K562 (cell line): ENCODE measurements around the gene GART. TPM values are rescaled to one million over a fixed set of nuclear protein-coding genes. Genes with fewer than 3 reads are reported as not detected.

Source experiments
- CHD1 ChIP-seq: fragments of 200-600 bp; sonication (generic); IDR thresholded peaks from one replicate; pipeline ENCODE4 v1.6.1; 2012; ENCODE audit warnings: mild to moderate bottlenecking, moderate library complexity, low read length, inconsistent platforms
- CTBP1 ChIP-seq: fragments of 450-650 bp; IDR thresholded peaks from 2 replicates; pipeline ENCODE4 v1.6.1; 2016; ENCODE audit warnings: borderline replicate concordance
- DIDO1 ChIP-seq: fragments of 450-650 bp; IDR thresholded peaks from 2 replicates; pipeline ENCODE4 v1.6.1; 2016; ENCODE audit warnings: low read depth, missing biosample characterization, missing genetic modification characterization
- DMBX1 ChIP-seq: fragments of 250-450 bp; sonication (Bioruptor Pico); IDR thresholded peaks from 2 replicates; pipeline ENCODE4 v1.8.0; 2022; ENCODE audit warnings: inconsistent platforms, mild to moderate bottlenecking, moderate library complexity, borderline replicate concordance
- ESRRA ChIP-seq: fragments of 450-650 bp; IDR thresholded peaks from 2 replicates; pipeline ENCODE4 v1.6.1; 2014; ENCODE audit warnings: low read depth, mild to moderate bottlenecking, moderate library complexity, borderline replicate concordance
- GATAD2A ChIP-seq: fragments of 450-650 bp; IDR thresholded peaks from 2 replicates; pipeline ENCODE4 v1.6.1; 2017
- HCFC1 ChIP-seq: IDR thresholded peaks from 2 replicates; pipeline ENCODE4 v1.6.1; 2012; ENCODE audit warnings: low read depth, low read length, improper control_type of control experiment
- HDAC6 ChIP-seq: IDR thresholded peaks from 2 replicates; pipeline ENCODE4 v1.6.1; 2012; ENCODE audit warnings: low read depth, mild to moderate bottlenecking, control low read depth, inconsistent platforms, low read length, moderate library complexity
- KDM2B ChIP-seq: fragments of 250-450 bp; sonication (Bioruptor Pico); IDR thresholded peaks from 2 replicates; pipeline ENCODE4 v1.8.0; 2021; ENCODE audit warnings: mild to moderate bottlenecking, moderate library complexity
- MCM5 ChIP-seq: fragments of 450-650 bp; IDR thresholded peaks from 2 replicates; pipeline ENCODE4 v1.6.1; 2016; ENCODE audit warnings: low read depth
- PHF20 ChIP-seq: fragments of 450-650 bp; IDR thresholded peaks from 2 replicates; pipeline ENCODE4 v1.6.1; 2018; ENCODE audit not compliant: partially characterized antibody
- STAG1 ChIP-seq: sonication (generic); formaldehyde crosslinking; IDR thresholded peaks from 2 replicates; pipeline ENCODE4 v1.5.0; 2020; ENCODE audit warnings: missing genetic modification reagents, borderline replicate concordance
- ZNF23 ChIP-seq: fragments of 250-450 bp; sonication (Bioruptor Pico); IDR thresholded peaks from 2 replicates; pipeline ENCODE4 v1.4.0; 2020; ENCODE audit warnings: mild to moderate bottlenecking
- ZNF699 ChIP-seq: fragments of 250-450 bp; sonication (Bioruptor Pico); IDR thresholded peaks from 2 replicates; pipeline ENCODE4 v1.8.0; 2021; ENCODE audit warnings: mild to moderate bottlenecking, moderate library complexity; ENCODE audit not compliant: insufficient replicate concordance
- polyA plus RNA-seq, 8 experiments: library from polyadenylated mRNA; depleted of rRNA in 4 of 8; stranded (reverse) in 5 of 8; unstranded in 3 of 8; fragments of >200 nt; fragmentation: Nextera tagmentation in 2 of 8; fragmentation: Illumina TruSeq in 1 of 8; extraction: Ambion mirVana in 2 of 8; extraction: Trizol in 1 of 8; gene quantifications; 2 replicates each; pipeline versions ENCODE4 v1.2.1 to v1.2.3, GENCODE V29; 2011 to 2014; ENCODE audit warnings: inconsistent platforms in 1 of 8, missing spikeins in 1 of 8
- total RNA-seq, 7 experiments: library from RNA; depleted of rRNA in 6 of 7; stranded (reverse); fragments of >200 nt in 6 of 7; fragmentation: Illumina TruSeq in 2 of 7; extraction: Trizol in 2 of 7; gene quantifications; 2 replicates each; pipeline versions ENCODE4 v1.2.1 to v1.2.3, GENCODE V29; 2011 to 2021; ENCODE audit warnings: low replicate concordance in 1 of 7
- TF ChIP-seq, protein P1 (sequence below): sonication (generic); formaldehyde crosslinking; IDR thresholded peaks from 2 replicates; pipeline ENCODE4 v1.9.0; 2022; ENCODE audit warnings: mild to moderate bottlenecking, missing genetic modification reagents
- TF ChIP-seq, protein P2 (sequence below): fragments of 250-450 bp; sonication (Bioruptor Pico); IDR thresholded peaks from 2 replicates; pipeline ENCODE4 v1.8.0; 2022; ENCODE audit warnings: inconsistent platforms
- TF ChIP-seq, protein P3 (sequence below): fragments of 450-650 bp; formaldehyde crosslinking; conservative IDR thresholded peaks from 2 replicates; pipeline ENCODE4 v1.4.0; 2022; ENCODE audit warnings: mild to moderate bottlenecking, missing genetic modification characterization

The GART gene
- total and polyA plus RNA-seq, 9 of the 15 experiments (the other 6 are each of a cell fraction or from before 2014, with no cell fraction given), result 141 to 429 (median 349) TPM

DNA sequence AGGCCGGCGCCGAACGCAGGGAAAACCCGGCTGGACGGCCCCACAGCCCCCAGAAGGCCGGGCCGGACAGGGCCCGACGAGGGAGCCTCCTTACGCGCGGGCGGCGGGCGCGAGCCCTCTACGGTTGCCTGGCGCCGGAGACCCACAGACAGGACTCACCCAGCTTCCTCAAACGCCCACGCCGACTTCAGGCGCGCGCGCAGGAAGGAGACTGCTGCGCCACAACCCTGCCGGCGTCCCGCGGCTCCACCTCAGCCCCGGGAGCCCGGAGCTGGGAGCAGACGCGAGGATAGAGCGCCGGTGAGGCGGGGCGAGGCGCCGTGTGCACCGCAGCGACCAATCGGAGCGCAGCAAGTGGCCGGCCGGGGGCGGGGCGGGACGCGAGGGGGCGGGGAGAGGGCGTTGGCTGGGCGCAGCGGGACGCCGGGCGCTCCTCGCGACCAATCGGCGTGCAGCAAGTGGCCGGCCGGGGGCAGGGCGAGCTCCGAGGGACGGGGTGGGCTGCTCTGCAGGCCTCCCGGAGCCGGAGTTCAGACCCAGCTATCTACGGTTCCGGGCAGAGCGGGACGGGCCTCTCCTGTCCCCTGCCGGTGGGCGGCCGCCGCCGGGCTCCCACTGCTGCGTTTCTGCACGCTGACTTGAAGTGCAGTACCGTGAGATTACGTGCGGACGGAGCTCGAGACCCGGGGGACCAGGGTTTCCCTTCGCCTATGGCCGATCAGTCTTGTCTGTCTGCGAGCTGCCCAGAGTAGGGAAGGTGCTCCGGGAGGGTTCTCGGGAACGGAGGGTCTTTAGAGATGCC is 62.0 kb downstream of the GART start, which contains the start of gene TMEM50B (continued):
- TF ChIP-seq, protein P1, sequence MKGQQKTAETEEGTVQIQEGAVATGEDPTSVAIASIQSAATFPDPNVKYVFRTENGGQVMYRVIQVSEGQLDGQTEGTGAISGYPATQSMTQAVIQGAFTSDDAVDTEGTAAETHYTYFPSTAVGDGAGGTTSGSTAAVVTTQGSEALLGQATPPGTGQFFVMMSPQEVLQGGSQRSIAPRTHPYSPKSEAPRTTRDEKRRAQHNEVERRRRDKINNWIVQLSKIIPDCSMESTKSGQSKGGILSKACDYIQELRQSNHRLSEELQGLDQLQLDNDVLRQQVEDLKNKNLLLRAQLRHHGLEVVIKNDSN (CRISPR knock-in tag), result no peak; the same call in 1 of the 2 replicates
- peak; percentile 43; the same call in 1 of the 2 replicates for TF ChIP-seq ESRRA
- TF ChIP-seq KDM2B (CRISPR knock-in tag), result no peak
- TF ChIP-seq ZNF699 (CRISPR knock-in tag), result no peak
- peak; percentile 51; the same call in 1 of the 2 replicates for TF ChIP-seq GATAD2A
- TF ChIP-seq, protein P2, sequence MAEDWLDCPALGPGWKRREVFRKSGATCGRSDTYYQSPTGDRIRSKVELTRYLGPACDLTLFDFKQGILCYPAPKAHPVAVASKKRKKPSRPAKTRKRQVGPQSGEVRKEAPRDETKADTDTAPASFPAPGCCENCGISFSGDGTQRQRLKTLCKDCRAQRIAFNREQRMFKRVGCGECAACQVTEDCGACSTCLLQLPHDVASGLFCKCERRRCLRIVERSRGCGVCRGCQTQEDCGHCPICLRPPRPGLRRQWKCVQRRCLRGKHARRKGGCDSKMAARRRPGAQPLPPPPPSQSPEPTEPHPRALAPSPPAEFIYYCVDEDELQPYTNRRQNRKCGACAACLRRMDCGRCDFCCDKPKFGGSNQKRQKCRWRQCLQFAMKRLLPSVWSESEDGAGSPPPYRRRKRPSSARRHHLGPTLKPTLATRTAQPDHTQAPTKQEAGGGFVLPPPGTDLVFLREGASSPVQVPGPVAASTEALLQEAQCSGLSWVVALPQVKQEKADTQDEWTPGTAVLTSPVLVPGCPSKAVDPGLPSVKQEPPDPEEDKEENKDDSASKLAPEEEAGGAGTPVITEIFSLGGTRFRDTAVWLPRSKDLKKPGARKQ (CRISPR knock-in tag), result no peak
- TF ChIP-seq DMBX1 (CRISPR knock-in tag), result no peak
- peak; percentile 67 for TF ChIP-seq HCFC1
- TF ChIP-seq DIDO1, result no peak
- TF ChIP-seq HDAC6, result no peak
- no peak for TF ChIP-seq MCM5
- peak; percentile 44 for TF ChIP-seq CHD1
- peak; percentile 84 for TF ChIP-seq CTBP1
- TF ChIP-seq STAG1 (CRISPR knock-in tag), result no peak
- peak; percentile 63 for TF ChIP-seq PHF20
- no peak for TF ChIP-seq ZNF23 (CRISPR knock-in tag)
- TF ChIP-seq, protein P3, sequence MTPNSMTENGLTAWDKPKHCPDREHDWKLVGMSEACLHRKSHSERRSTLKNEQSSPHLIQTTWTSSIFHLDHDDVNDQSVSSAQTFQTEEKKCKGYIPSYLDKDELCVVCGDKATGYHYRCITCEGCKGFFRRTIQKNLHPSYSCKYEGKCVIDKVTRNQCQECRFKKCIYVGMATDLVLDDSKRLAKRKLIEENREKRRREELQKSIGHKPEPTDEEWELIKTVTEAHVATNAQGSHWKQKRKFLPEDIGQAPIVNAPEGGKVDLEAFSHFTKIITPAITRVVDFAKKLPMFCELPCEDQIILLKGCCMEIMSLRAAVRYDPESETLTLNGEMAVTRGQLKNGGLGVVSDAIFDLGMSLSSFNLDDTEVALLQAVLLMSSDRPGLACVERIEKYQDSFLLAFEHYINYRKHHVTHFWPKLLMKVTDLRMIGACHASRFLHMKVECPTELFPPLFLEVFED (CRISPR knock-in tag), result no peak
- TF ChIP-seq, all 486 proteins: peak for 162
